ENCODE data around the gene SAA2.
A peak's percentile ranks its signal among the peaks of the same experiment; 100 is the strongest.
"Not testable (repeated sequence)": the region's sequence is repeated elsewhere in the genome, so short reads cannot be mapped to it uniquely, and the experiment has no call there.

Gene SAA2
- 0 to 0.29 (median 0) reads per million in 9 experiments for total RNA-seq

DNA sequence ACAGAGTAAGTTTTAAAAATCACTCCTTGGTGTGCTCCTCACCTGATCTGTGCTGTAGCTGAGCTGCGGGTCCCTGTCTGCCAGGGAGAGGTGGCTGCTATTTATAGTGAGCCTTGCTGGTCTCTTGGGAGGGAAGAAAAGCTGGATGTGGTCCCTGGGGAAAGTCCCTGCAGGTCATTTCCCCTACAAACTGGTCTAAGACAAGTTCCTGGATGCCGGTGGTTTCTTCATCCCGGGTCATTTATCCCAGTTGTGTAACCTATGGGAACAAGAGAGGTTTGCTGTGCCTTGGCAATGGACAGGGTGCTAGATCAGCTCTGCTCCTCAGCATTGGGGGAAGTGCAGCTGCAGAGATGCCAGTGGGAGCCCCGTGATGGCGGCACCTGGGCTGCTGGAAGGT is at the start of gene SAA2:
TSS of gene SAA2 (minus strand) at position 108 of the 400 bp plus-strand sequence. CDS start 657 bp downstream, outside the sequence.
- peaks cover 6% of the 10 kb centered on the region for H3K36me3 Mint-ChIP-seq (ENCODE audit: insufficient read depth)
- H3K27me3 Mint-ChIP-seq, result peaks cover 0 to 3% of the 10 kb centered on the region in 2 donors
- no peak for ATAC-seq (replicated peaks)
- H3K4me3 Mint-ChIP-seq, result no peak within 1 kb of the TSS
- peak within 1 kb of the TSS in 1 of 2 donors; percentile 21 for H3K27ac Mint-ChIP-seq
- peaks cover 12 to 18% of the 10 kb centered on the region in 2 donors for H3K4me1 Mint-ChIP-seq (ENCODE audit: low read depth in 2 of 2)
- no peaks in the 10 kb centered on the region for H3K9me3 Mint-ChIP-seq
- DNase-seq, result no peak

DNA sequence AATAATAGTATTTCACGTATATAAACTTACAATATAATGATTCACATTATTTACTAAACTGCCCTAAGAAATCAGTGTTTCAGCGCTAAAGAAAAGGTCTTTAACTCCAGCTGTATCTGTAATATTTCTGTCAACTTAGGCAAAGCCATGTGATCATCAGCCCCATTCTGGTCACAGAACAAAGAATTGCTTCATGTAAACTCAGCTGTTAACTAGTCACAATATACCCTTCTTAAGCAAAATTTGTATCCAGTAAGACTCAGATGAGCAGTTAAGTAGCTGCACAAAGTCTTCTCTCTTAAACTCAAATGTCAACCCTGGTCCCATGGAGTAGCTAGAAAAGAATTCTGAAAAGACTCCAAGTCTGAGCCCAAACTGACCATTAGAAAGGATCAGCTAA is 46.8 kb upstream of the SAA2 start:
- DNase-seq, result no peak

DNA sequence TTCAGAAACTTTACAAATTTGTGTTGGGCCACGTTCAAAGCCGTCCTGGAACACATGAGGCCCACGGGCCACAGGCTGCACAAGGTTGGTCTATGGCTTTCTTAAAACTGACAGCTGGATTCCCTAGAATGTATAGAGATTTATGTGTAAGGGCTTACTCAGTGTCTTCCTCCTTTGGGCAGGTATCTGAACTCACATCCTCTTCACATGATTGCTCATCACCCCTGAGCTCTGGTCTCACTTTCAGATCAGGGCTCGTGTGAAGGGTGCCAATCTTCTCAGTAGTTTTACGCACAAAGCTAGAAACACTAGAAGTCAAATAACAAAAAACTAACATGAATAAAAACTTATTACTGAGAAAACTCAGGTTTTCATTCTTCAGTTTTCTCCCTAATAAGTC is 46.4 kb upstream of the SAA2 start:
- Mint-ChIP-seq H3K36me3 (ENCODE audit: insufficient read depth) (peaks cover 74% of the 10 kb centered on the region), H3K4me1 (ENCODE audit: low read depth in 2 of 2) (no peaks in the 10 kb centered on the region), H3K27ac (no peak overlapping the region), H3K27me3 (no peaks in the 10 kb centered on the region), H3K4me3 (no peak overlapping the region), H3K9me3 (no peaks in the 10 kb centered on the region)
- DNase-seq (no peak), ATAC-seq (replicated peaks) (no peak)

More for the DNA sequence above, 46.8 kb upstream of the SAA2 start:
- no peaks in the 10 kb centered on the region for H3K27me3 Mint-ChIP-seq
- no peak overlapping the region for H3K27ac Mint-ChIP-seq
- no peak overlapping the region for H3K4me3 Mint-ChIP-seq
- no peaks in the 10 kb centered on the region for H3K4me1 Mint-ChIP-seq (ENCODE audit: low read depth in 2 of 2)
- H3K36me3 Mint-ChIP-seq (ENCODE audit: insufficient read depth), result peaks cover 73% of the 10 kb centered on the region
- no peak for ATAC-seq (replicated peaks)
- no peaks in the 10 kb centered on the region for H3K9me3 Mint-ChIP-seq

DNA sequence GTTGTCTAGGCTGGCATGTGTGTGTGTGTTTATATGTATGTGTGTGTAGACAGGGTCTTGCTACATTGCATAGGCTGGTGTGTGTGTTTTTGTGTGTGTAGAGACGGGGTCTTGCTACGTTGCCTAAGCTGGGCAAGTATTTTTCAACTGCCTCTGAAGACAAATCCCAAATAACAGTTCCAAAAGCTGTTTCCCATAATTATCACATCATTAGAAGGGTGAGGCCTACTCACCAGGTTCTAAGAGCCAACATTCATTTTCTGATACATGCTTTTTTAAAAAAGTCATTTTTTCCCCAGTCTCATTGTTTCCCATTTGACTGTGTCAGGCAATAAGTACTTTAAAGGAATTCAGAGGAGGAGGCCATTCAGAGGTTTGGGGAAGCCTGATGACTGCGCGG is 40.4 kb upstream of the SAA2 start:
- ATAC-seq (replicated peaks) (no peak), DNase-seq (no peak)
- no peaks in the 10 kb centered on the region for H3K4me1 Mint-ChIP-seq (ENCODE audit: low read depth in 2 of 2)
- H3K27me3 Mint-ChIP-seq, result no peaks in the 10 kb centered on the region
- H3K9me3 Mint-ChIP-seq, result no peaks in the 10 kb centered on the region
- no peak overlapping the region for H3K27ac Mint-ChIP-seq
- H3K4me3 Mint-ChIP-seq, result no peak overlapping the region
- H3K36me3 Mint-ChIP-seq (ENCODE audit: insufficient read depth), result peaks cover 50% of the 10 kb centered on the region

DNA sequence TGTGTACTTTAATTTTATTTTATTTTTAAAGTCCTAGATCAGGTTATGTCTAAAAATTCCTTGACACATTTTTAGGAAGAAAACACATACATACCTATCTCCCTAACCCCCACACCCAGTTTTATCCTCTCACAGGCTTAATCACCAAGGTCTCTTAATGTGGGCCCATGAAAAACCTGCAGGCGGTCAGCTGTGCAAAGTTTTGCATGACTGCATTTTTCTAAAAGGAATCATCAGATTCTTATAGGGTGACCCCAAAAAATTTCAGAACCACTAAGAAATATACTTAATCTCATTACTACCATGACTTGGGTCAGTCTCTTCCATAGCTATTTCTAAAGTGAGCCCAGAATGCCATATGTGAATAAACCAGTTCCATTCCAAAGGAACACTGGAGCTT is 37.4 kb upstream of the SAA2 start:
- no peaks in the 10 kb centered on the region for H3K27me3 Mint-ChIP-seq
- no peak for DNase-seq
- ATAC-seq (replicated peaks), result no peak
- H3K27ac Mint-ChIP-seq, result no peak overlapping the region
- H3K9me3 Mint-ChIP-seq, result no peaks in the 10 kb centered on the region
- peaks cover 0 to 4% of the 10 kb centered on the region in 2 donors for H3K4me1 Mint-ChIP-seq (ENCODE audit: low read depth in 2 of 2)
- peaks cover 43% of the 10 kb centered on the region for H3K36me3 Mint-ChIP-seq (ENCODE audit: insufficient read depth)
- H3K4me3 Mint-ChIP-seq, result no peak overlapping the region

DNA sequence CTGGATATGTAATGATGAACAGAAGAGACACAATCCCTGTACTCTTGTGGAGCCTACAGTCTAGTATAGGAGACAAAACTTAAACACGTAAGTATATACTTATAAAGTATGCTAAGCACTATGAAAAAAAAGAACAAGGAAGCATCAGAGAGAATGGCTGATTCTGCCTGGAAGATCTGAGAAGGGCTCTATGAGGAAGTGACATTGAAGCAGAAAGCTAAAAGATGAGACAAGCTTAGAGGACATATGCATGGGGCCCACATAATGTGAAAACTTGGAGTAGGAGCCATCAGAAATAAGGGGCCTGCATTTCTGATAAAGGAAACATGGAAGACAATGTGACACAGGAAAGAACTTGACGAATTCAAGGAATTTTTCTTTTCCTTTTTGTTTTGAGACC is 34.2 kb upstream of the SAA2 start:
- H3K4me3 Mint-ChIP-seq, result no peak overlapping the region
- peaks cover 8 to 16% of the 10 kb centered on the region in 2 donors for H3K4me1 Mint-ChIP-seq (ENCODE audit: low read depth in 2 of 2)
- H3K9me3 Mint-ChIP-seq, result no peaks in the 10 kb centered on the region
- H3K27me3 Mint-ChIP-seq, result no peaks in the 10 kb centered on the region
- ATAC-seq (replicated peaks) (no peak), DNase-seq (no peak)
- peaks cover 33% of the 10 kb centered on the region for H3K36me3 Mint-ChIP-seq (ENCODE audit: insufficient read depth)
- H3K27ac Mint-ChIP-seq, result peak overlapping the region in 1 of 2 donors; percentile 93

DNA sequence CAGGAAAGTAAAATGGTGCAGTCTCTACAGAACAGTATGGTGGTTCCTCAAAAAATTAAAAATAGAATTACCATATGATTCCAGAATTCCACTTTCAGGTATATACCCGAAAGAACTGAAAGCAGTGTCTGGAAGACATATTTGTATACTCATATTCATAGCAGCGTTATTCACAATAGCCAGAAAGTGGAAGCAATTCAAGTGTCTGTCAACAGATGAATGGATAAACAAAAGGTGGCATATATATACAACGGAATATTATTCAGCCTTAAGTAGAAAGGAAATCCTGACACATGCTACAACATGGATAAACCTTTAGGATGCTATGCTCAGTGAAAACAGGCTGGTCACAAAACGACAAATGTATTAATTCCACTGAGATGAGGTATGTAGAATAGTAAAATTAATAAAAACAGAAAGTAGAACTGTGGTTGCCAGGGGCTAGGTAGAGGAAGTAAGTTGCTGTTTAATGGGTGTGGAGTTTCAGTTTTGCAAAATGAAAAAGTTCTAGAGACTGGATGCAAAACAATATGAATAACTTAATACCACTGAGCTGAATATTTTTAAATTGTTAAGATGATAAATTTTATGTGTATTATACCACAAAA is 32.1 kb upstream of the SAA2 start:
- no peaks in the 10 kb centered on the region for H3K9me3 Mint-ChIP-seq
- ATAC-seq (replicated peaks) (peak; percentile 69), DNase-seq (no peak)
- peaks cover 22% of the 10 kb centered on the region for H3K36me3 Mint-ChIP-seq (ENCODE audit: insufficient read depth)
- H3K4me3 Mint-ChIP-seq, result peak overlapping the region; percentile 37 to 73
- H3K27ac Mint-ChIP-seq, result peak overlapping the region; percentile 27 to 93
- H3K4me1 Mint-ChIP-seq (ENCODE audit: low read depth in 2 of 2), result peaks cover 8 to 16% of the 10 kb centered on the region in 2 donors
- no peaks in the 10 kb centered on the region for H3K27me3 Mint-ChIP-seq

DNA sequence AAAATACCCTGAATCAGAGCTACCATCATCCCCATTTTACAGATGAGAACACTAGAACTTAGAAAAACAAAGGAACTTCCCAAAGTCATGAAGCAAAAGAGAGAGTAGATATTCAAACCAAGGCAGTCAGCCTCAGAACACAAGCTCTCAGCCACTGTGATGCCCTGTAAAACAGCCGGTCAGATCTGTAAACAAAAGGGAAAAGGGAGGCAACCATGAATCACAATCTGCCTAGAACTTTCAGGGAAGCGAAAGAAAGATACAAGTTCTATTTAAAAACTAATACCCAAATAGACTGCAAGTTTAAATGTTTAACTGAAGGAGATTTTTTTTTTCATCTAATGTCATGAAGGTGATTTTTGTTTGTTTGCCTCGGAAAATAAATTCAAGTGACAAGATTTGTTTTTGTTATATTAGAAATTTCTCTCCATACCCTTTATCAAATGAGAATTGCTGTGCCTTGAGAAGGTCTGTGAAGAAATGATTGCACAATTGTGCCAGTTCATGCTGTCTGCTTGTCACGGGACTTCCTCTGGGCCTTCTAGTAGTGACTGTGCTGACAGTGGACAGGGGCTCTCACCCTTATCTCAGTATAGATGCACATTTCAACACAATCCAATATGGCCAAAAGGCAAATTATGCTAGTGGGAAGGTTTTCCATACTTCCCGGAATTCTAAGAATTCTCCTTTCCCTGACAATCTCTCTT is 29.2 kb upstream of the SAA2 start:
- Mint-ChIP-seq H3K4me1 (ENCODE audit: low read depth in 2 of 2) (peaks cover 8 to 16% of the 10 kb centered on the region in 2 donors), H3K4me3 (no peak overlapping the region), H3K9me3 (no peaks in the 10 kb centered on the region), H3K27me3 (no peaks in the 10 kb centered on the region), H3K27ac (peak overlapping the region in 1 of 2 donors; percentile 28), H3K36me3 (ENCODE audit: insufficient read depth) (peaks cover 7% of the 10 kb centered on the region)
- DNase-seq (no peak), ATAC-seq (replicated peaks) (no peak)

DNA sequence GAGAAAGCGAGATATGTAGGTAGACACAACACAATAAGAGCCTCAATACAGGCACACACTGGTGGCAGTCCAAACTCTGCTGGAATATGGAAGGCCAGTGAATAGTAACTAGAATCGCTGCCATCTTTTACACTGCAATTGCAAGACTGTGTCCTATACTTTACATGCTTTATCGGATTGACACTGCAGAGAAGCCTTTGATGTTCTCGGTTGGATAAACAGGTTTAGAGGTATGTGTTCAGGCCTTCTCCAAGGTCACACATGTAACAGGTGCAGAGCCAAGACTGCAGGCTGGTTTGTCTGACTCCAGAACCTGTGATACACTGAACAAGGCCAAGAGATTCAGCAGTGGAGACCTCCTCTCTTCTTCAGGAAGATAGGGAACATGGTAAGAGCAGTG is 22.7 kb upstream of the SAA2 start:
- Mint-ChIP-seq H3K27me3 (no peaks in the 10 kb centered on the region), H3K27ac (no peak overlapping the region), H3K4me3 (no peak overlapping the region), H3K36me3 (ENCODE audit: insufficient read depth) (no peaks in the 10 kb centered on the region), H3K9me3 (no peaks in the 10 kb centered on the region), H3K4me1 (ENCODE audit: low read depth in 2 of 2) (peaks cover 5 to 6% of the 10 kb centered on the region in 2 donors)
- ATAC-seq (replicated peaks) (no peak), DNase-seq (no peak)

DNA sequence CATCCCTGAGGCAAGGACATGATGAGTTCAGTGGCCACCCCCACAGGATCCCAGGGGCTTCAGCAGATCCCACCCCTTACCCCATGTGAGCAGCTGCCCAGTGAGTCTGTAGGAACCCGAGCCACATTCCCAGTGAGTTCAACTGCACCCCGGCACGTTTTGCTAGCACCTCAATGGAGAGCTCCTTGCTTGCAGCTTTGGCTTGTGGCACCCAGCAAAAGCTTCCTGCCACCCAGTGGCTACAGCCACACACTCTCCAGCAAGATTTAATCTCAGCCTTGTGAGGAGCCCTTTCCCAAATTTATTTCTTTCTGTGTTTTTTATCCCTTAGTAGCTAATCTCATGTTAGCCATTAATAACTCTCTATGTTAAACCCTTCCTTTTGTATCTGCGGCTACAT is 21.6 kb upstream of the SAA2 start:
- no peak for ATAC-seq (replicated peaks)
- H3K4me1 Mint-ChIP-seq (ENCODE audit: low read depth in 2 of 2), result peaks cover 6 to 8% of the 10 kb centered on the region in 2 donors
- no peaks in the 10 kb centered on the region for H3K27me3 Mint-ChIP-seq
- H3K9me3 Mint-ChIP-seq, result no peaks in the 10 kb centered on the region
- no peaks in the 10 kb centered on the region for H3K36me3 Mint-ChIP-seq (ENCODE audit: insufficient read depth)
- DNase-seq, result no peak
- no peak overlapping the region for H3K4me3 Mint-ChIP-seq
- H3K27ac Mint-ChIP-seq, result no peak overlapping the region

DNA sequence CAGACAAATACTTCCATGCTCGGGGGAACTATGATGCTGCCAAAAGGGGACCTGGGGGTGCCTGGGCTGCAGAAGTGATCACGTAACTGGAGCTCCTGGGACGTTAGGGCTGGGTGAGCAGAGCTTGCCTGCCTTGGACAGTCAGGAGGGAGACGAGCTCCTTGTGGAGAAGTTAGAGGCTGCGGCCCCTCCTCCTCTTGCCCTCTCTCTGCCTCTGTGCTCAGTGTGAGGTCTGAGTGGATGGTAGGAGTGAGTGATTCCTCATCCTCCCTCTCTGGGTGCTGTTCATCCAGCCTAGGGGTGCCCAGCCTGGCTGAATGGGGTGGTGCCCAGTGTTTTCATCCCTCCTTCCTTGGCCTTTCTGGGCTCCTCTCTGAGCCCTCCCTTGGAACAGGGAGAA is 20.8 kb upstream of the SAA2 start:
- not testable (repeated sequence) for DNase-seq; ATAC-seq (replicated peaks)
- H3K4me1 Mint-ChIP-seq (ENCODE audit: low read depth in 2 of 2), result peaks cover 6 to 12% of the 10 kb centered on the region in 2 donors

DNA sequence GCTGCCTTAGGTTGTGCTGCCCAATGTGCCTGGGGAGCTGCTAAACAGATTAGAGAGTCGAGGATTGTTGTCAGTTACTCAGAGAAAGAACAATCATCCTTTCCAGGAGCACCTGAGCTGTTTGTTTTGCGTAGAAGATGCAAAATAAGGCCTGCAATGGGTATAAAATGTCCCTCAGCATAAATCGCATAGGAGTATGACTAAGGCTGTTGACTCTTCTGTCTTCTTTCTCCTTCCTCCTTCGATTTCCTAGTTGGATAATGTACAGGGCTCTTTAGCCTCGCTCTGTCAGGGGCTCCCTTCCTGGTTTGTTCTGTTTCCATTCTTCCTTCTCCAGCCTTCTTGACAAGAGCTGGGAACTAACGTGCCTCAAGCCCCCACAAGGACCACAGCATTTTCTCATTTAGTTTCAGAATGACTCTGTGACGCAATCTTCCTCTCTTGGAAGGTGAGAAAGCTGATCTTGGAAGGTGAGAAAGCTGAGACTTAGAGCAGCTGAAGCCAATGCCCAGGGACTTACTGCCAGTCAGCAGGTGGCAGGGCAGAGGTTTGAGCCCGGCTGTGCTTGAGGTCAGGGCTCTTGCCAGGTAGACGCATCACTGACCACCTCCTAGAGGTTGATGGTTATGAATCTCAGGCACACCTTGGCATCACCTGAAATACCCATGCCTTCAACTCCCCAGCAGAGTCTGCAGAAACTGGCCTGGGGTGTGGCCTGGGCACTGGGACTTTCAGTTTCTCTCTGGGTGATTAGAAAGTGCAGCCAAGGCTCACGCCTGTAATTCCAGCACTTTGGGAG is 19.1 kb upstream of the SAA2 start:
- H3K36me3 Mint-ChIP-seq (ENCODE audit: insufficient read depth); H3K27me3 Mint-ChIP-seq; H3K9me3 Mint-ChIP-seq; DNase-seq: not testable (repeated sequence)
- Mint-ChIP-seq H3K27ac (peak overlapping the region; percentile 90 to 95), H3K4me1 (ENCODE audit: low read depth in 2 of 2) (peaks cover 6 to 12% of the 10 kb centered on the region in 2 donors), H3K4me3 (peak overlapping the region; percentile 73 to 81)
- ATAC-seq (replicated peaks), result peak; percentile 72

More for the DNA sequence above, 20.8 kb upstream of the SAA2 start:
- not testable (repeated sequence) for H3K27ac Mint-ChIP-seq; H3K9me3 Mint-ChIP-seq; H3K4me3 Mint-ChIP-seq; H3K36me3 Mint-ChIP-seq (ENCODE audit: insufficient read depth); H3K27me3 Mint-ChIP-seq

DNA sequence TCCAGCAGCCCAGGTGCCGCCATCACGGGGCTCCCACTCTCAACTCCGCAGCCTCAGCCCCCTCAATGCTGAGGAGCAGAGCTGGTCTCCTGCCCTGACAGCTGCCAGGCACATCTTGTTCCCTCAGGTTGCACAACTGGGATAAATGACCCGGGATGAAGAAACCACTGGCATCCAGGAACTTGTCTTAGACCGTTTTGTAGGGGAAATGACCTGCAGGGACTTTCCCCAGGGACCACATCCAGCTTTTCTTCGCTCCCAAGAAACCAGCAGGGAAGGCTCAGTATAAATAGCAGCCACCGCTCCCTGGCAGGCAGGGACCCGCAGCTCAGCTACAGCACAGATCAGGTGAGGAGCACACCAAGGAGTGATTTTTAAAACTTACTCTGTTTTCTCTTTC is 17.5 kb upstream of the SAA2 start, which contains the start of gene SAA1:
TSS of gene SAA1 (plus strand) at position 316 of the 400 bp plus-strand sequence. CDS start 624 bp downstream, outside the sequence.
- no peaks in the 10 kb centered on the region for H3K9me3 Mint-ChIP-seq
- peak within 1 kb of the TSS in 1 of 2 donors; percentile 32 for H3K27ac Mint-ChIP-seq
- no peak for ATAC-seq (replicated peaks)
- H3K4me3 Mint-ChIP-seq, result no peak within 1 kb of the TSS
- H3K4me1 Mint-ChIP-seq (ENCODE audit: low read depth in 2 of 2), result peaks cover 6 to 12% of the 10 kb centered on the region in 2 donors
- no peaks in the 10 kb centered on the region for H3K27me3 Mint-ChIP-seq
- H3K36me3 Mint-ChIP-seq (ENCODE audit: insufficient read depth), result no peaks in the 10 kb centered on the region
- DNase-seq, result no peak
